Measurements from ENCODE around the gene CDNF.
A peak's percentile ranks its signal among the peaks of the same experiment; 100 is the strongest.
"Not testable (repeated sequence)": the region's sequence is repeated elsewhere in the genome, so short reads cannot be mapped to it uniquely, and the experiment has no call there.

CDNF gene
- total RNA-seq: 0.17 to 1.4 reads per million in 2 experiments

DNA sequence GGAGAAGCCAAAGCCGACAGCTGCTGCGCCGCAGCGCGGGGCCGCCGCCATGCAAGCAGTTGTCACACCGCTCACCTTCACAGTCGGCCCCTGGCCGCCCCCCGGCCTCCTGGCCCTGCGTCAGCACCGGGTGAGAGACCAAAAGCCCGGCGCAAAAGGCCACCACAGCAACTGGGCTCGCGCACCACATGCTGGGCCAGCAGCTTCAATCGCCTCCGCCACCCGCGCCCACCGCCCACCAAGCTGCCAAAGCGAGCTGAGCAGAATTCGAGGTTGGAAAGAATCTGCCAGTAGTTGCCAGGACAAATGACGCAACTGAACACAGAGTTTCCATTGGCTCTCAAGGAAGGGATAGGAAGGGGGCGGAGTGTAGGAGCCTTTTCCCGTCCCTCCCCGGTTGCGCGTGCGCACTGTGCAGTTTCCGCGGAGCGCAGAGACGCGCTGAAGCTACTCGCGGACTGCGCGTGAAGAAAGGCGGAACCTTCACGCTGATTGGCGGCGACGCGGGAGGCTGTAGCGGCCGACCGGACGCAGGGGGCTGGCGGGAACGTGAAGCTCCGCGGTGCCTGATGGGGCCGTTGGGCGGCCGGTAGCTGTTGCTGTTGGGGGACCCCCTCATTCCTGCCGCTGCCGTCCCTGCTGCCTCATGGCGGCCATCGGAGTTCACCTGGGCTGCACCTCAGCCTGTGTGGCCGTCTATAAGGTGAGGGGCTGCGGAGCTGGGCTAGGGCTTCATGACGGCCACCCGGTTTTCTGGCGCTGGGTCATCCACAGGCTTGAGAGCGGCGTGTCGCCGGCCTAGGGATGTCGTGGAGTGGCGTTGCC is at the start of gene CDNF, which contains the start of the genes HSPA14 and MSANTD7:
CDNF (minus strand) TSS at position 281 of the 825 bp plus-strand sequence; CDS start at position 190, 91 bp downstream.
HSPA14 (plus strand) TSS at position 550 of the 825 bp plus-strand sequence; CDS start at position 647, 97 bp downstream.
MSANTD7 (plus strand) TSS at position 550 of the 825 bp plus-strand sequence. CDS start 3,979 bp downstream, outside the sequence.
- peak; percentile 98 for DNase-seq (ENCODE audit: low read depth)

DNA sequence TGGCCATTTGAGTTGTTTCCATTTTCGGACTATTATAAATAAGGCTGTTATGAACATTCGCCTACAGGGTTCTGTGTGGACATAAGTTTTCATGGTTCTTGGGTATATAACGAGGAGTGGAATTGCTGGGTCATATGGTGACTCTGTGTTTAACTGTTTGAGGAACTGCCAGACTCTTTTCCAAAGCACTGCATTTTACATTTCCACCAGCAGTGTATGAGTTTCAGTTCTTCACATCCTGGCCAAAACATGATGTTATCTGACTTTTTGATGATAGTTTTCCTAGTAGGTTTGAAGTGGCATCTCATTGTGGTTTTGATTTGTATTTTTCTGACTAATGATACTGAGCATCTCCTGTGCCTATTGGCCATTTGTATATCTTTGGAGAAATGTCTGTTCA is 46.2 kb upstream of the CDNF start:
- no peak for DNase-seq (ENCODE audit: low read depth)

DNA sequence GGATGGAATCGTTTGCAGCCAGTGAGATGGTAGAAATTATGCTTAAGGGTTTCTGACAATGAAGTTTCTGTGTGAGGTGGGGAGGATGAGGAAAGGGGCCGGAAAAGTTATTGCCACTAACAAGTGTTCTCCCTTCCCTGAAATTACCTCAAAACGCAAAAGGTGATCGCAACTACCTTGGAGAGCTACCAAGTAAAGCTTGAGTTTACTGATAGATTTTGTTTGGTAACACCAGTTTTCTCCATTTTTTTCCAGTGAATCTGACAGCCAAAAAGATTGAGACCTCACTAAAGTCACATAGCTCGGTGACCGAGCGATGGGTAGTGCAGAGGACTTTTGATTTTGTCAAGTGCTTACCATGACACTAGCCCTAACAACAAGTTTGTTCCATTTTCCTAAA is 42.4 kb upstream of the CDNF start:
- no peak for DNase-seq (ENCODE audit: low read depth)

DNA sequence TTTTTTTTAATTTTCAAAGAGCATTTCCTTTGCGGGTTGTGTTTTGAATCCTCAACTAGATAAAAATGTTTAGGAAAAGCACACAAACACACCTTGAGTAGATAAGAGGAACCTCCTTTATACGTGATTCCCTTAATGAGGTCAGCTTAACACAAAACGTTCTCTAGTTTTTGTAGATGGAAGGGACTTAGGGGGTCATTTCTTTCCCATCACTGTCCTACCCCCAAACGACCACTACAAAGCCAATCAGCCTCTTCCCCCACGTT is 42.0 kb upstream of the CDNF start:
- DNase-seq (ENCODE audit: low read depth): no peak

DNA sequence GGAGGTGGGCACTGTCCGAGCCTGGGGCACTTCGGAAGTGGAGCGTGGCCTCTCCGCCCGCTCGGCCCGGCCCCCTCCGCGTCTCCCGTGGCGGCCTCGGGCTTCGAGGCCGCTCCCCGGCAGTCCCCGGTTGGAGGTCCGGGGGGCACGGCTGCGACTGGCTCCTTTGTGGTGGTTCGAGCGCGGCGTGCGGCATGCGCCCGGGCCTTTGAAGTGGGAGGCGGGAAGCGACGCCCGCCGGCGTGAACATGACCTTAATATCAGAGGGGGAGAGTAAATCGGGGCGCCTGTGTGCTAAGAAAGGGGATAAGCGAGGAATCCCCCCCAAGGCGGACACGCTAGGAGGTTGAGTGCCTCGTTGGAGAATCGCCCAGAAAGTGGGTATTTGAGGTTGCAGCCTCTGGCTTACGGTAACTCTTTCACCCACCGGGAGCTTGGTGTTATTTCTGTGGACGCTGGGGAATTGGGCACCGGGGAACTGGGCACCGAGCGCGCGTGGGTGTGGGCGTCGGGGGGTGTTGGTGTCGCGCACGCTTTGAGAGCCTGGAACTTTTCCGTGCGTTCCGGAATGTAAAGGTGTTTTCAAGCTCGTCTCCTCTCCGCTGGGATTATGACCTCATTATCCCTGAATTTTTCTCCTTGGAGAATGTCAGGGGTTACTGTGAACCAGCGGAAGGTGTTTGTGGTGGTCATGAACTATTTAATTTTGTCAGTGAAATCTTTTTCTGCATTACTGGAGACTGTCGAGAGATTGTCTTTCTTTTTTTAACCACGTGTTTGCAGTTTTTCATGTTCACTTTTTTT is 41.5 kb upstream of the CDNF start:
- DNase-seq (ENCODE audit: low read depth): peak; percentile 14

DNA sequence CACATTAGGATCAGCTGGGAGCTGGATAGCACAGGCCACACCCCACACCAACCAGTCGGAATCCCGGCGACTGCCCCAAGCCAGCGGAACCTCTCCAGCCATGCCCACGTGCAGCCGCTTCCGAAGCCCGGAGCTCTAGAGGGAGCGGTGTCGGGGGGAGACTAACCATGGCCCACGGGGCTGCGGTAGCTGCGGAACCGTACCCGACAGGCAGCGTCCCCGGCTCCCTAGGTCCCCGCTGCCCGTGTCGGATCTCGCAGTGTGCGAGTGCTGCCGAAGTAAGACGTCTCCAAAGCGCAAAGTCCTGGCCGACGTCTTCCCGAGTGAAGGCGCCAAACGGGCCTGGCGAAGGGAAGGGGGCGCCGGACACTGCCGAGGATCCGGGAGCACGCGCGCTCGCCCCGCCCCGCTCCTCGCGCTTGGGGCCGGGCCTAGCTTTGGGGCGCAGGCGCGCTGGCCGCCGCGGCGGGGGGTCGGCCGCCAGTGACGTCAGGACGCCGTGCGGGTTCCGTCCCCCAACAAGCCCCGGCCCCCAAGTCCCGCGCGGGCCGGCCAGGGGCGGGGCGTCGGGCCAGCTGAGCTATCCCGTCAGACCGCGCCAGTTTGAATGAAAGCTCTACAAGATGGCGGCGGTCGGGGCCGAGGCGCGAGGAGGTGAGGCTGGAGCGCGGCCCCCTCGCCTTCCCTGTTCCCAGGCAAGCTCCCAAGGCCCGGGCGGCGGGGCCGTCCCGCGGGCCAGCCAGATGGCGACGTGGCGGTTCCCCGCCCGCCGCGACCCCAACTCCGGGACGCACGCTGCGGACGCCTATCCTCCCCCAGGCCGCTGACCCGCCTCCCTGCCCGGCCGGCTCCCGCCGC is 40.7 kb upstream of the CDNF start, which contains the start of gene SUV39H2:
SUV39H2 (plus strand) TSS at position 601 of the 858 bp plus-strand sequence; CDS start at position 624, 23 bp downstream.
- peak; percentile 82 for DNase-seq (ENCODE audit: low read depth)

DNA sequence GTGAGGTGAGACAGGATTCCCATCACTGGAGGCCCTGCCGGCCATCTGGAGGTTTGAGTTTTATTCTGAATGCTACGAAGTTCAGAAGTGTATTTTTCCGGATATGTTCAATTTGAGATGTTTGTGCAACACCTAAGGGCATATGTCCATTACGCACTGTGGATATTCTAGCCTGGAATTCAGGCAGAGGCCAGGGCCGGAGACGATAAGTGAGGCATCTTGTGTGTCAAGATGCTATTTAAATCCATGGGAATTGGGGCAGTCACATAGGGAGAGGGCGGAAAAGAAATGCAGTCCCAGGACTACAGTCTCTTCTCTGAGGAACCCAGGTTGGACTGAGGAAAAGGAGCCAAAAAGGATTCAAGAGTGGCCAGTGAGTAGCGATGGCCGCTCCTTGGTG is 38.9 kb upstream of the CDNF start:
- DNase-seq (ENCODE audit: low read depth): no peak

DNA sequence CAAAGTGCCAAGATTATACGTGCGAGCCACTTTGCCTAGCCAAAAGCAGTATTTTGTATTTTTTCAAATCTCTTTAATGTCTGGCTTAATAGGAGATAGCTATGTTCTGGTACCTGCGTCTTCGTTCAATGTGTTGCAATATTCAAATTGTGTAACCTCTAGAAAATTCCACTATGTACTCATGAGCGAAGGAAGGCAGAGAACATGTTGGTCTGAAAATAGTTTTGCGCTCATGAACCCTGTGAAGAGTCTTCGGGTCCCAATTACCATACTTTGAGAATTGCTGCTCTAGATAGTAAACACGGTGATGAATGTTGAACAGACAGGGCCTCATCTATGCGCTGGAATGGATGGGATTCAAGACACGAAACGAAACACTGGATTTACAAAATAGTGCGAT is 38.1 kb upstream of the CDNF start:
- DNase-seq (ENCODE audit: low read depth): no peak

DNA sequence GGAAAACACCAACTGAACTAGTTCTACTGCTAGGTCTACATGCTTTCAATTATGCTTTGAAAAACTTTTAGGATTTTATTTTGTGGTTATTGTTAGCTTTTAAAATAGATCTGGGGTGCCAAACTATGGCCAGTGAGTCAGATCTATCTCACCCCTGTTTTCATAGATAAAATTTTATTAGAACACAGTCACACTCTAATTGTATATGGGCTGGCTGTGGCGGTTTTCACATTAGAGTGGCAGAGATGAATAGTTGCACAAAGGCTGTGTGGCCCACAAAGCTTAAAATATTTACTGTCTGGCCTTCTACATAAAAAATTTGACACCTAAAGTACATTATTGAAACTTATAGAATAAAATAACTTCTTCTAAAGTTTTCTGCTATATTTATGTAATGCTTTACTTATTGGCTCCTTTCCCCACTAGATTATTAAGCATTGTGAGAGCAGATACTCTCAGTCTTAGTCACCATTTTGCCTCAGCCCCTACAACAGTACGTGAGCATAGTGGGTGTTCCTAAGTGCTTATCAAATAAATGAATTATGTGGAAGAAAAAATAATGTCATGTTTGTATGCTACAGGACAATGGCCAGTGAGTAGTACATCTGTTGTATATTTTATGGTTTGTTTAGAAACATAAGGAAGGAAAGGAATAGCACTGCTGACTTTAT is 35.4 kb upstream of the CDNF start:
- no peak for DNase-seq (ENCODE audit: low read depth)

DNA sequence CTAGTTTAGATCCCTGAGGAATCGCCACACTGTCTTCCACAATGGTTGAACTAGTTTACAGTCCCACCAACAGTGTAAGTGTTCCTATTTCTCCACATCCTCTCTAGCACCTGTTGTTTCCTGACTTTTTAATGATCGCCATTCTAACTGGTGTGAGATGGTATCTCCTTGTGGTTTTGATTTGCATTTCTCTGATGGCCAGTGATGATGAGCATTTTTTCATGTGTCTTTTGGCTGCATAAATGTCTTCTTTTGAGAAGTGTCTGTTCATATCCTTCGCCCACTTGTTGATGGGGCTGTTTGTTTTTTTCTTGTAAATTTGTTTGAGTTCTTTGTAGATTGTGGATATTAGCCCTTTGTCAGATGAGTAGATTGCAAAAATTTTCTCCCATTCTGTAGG is 27.0 kb upstream of the CDNF start:
- not testable (repeated sequence) for DNase-seq (ENCODE audit: low read depth)

DNA sequence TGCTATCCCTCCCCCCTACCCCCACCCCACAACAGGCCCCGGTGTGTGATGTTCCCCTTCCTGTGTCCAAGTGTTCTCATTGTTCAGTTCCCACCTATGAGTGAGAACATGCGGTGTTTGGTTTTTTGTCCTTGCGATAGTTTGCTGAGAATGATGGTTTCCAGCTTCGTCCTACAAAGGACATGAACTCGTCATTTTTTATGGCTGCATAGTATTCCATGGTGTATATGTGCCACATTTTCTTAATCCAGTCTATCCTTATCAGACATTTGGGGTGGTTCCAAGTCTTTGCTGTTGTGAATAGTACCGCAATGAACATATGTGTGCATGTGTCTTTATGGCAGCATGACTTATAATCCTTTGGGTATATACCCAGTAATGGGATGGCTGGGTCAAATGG is 26.6 kb upstream of the CDNF start:
- DNase-seq (ENCODE audit: low read depth): not testable (repeated sequence)

DNA sequence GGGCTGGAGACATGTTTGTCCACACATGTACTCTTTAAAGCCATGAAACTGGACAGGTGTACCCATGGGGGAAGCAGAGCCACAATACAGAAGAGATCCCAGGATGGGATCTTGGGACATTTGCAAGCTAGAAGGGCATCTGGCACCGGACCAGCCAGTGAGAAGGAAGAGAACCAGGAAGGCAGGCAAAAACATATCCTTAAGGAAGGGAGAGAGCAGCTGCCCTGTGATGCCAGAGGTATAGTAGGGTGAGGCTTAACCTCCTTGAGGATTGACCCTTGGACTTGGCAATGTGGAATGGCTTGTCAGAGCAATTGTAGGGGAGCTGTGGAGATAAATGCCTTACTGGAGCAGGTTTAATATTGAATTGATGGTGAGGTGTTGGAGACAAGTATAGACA is 23.0 kb upstream of the CDNF start:
- DNase-seq (ENCODE audit: low read depth): no peak

DNA sequence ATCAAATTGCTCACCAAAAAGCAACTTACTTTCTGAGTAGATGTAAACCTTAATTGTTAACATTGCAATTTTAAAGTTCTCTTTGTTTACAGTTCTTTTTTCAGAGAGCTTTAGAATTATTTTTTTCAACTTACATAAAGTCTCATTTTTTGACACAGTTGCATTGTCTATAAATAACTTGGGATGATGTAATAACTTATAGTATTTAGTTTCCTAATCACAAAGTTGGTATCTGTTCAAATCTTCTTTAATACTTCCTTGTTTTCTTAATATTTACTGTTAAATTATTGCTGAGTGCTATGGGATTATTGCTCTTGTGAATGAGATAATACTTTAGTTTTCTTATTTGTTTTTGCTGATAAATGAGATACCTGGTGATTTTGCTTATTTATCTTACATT is 21.9 kb upstream of the CDNF start:
- DNase-seq (ENCODE audit: low read depth): no peak

DNA sequence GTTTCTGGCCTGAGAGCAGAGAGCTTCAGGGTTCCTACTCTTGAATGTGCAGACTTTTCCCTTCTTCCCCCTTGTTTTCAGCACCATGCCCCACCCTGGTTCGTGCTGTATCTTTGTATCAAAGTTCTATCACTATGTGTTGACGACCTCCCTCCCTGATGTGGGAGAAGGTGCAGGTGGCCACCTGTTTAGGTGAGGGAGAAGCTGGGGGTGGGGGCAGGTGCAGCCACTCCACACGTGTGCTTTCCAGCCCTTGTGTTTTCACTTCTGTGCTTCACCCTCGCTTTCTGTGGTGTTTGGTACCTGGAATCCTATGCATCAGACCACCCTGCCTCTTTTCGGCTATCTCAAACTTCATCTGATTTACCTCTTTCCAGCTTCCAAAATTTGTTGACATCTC is 21.2 kb upstream of the CDNF start:
- no peak for DNase-seq (ENCODE audit: low read depth)

DNA sequence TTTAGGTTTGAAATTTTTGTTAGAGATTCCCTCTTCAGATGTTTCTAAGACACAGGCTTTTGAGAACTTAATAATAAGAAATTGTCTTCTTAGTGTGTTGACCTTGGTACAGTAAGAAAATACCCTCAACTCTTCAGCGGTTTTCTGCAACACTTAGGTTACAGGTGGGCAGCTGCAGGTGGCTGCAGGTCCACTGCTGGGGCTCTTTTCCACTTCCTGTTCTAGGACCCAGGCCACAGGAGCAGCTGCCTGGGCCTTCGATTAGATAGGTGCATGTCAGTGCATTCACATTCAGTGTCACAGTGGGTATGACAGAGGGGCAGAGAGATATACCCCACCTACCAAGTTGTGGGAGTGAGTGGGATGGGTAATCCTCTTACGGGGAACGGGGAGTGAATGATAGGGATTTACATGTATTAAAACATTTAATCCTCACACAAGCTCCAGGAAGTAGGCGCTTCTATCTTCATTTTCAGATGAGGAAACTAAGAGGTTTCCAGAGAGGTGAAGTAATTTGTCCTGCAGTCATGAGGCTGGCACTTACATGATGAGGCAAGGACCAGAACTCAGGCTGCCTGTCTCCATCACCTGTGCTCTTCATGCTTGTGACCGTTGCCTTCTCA is 20.6 kb upstream of the CDNF start:
- DNase-seq (ENCODE audit: low read depth): no peak

DNA sequence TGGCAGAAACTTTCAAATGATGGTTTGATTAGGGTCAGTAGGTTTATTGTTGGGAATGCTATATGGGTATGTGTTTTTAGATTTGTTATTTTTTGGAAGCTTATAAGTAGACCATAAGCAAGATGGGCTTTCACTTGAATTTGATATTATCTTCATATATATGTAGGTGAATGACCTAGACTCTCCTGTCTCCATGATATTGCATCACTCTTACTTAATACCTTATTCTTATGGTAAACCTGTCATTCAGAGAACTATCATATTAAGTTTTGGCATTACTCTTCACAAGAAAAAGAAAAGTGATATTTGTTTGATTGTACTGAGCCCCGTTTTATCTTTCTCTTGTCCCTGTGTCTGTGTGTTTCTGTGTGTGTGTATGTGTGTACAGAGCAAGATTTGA is 17.6 kb upstream of the CDNF start:
- no peak for DNase-seq (ENCODE audit: low read depth)

DNA sequence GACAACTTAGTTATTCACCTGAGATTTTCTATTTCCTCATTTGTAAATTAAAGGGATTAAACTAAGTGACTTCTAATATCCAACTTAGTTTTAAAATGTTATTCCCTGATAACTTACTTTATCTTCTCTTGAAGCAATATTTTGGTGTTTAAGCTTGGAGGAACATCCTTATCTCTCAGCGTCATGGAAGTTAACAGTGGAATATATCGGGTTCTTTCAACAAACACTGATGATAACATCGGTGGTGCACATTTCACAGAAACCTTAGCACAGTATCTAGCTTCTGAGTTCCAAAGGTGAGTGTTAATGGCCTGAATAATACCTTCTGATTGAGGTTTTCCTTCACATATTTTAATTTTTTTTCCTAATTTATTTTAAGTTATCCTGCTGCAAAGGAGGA is 14.4 kb upstream of the CDNF start:
- no peak for DNase-seq (ENCODE audit: low read depth)

DNA sequence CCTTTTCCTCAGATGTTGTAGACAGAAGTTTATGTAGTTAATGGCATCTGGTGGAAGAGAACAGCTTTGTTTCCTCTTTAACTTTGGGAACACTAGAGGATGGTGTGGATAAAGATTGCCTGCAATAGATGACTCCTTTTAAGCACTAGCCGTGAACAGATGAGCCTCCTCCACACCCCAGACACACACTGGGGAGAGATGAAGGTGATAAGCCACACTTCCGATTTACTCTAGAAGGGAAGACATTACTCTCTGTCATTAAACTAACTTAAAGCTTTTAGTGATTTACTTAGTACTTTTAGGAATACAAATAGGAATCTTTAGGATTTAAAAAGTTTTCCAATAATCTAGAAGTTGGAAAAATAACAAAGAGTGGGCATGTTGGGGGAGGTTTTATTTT is 7.1 kb upstream of the CDNF start:
- no peak for DNase-seq (ENCODE audit: low read depth)

DNA sequence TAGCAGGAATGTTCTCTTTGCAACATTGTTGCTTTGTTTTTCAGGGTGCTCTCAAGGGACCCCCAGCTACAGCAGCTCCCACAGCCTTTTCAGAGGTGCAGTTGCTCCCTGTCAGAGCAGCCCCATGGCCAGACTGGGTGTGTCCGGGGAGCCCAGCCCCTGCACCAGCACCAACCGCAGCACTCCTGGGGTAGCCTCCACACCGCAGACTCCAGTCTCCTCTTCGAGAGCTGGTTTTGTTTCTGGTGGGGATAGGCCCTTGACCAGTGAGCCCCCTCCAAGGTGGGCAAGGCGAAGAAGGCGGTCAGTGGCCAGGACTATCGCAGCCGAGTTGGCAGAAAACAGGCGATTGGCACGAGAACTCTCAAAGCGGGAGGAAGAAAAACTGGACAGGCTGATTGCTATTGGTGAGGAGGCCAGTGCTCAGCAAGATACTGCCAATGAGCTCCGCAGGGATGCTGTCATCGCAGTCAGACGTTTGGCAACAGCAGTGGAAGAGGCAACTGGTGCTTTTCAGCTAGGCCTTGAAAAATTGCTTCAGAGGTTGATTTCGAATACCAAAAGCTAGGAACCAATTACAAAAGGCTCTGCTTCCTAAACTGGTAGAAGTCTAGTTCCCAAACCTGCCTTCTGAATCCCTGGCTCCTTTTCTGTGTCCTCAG is 5.6 kb upstream of the CDNF start:
- DNase-seq (ENCODE audit: low read depth): no peak

DNA sequence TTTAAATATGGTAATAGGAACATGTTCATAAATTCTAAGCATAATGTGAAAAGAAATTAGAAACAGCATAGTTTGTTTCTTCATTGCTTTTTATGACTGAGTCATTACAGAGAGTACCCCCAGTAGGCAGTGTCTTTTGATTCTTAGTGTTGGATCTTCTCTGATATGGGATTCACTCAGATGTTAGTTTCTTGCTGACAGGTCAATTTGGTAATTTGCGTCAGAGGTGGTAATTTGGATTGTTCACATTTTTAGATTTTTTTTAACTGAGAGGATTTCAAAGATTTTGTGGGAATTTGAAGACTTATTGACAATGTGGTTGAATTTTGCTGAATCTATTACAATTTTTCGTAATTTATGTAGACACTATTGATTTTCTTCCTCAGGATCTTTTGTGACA is 2.3 kb upstream of the CDNF start:
- DNase-seq (ENCODE audit: low read depth): no peak

DNA sequence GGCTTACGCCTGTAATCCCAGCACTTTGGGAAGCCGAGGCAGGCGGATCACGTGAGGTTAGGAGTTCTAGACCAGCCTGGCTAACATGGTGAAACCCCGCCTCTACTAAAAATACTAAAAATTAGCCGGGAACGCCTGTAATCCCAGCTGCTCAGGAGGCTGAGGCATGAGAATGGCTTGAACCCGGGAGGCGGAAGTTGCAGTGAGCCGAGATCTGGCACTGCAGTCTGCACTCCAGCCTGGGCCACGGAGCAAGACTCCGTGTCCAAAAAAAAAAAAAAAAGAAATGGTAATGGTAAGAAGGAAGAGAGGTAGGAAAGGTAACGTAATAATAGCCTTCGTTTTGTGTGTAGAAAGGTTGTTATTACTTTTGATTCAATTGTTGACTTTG is 1.5 kb upstream of the CDNF start:
- DNase-seq (ENCODE audit: low read depth): no peak
